Central memory CD8-positive, alpha-beta T cell (primary cell): Measurements from ENCODE around the gene BID.

ENCODE experiments used
- ATAC-seq: fragments of 150-1000 bp; cut with Tn5 transposase; replicated peaks from 2 replicates; pipeline ENCODE4 v1.10.0; 2022; ENCODE audit warnings: mild to moderate bottlenecking, moderate FRiP score, moderate number of reproducible peaks; ENCODE audit not compliant: poor library complexity, severe bottlenecking; ENCODE audit errors: extremely low read depth
- DNase-seq, 2 donors: peaks; one replicate each; pipeline ENCODE4 v3.0.0; 2021; ENCODE audit warnings: low spot score in 2 of 2
- H3K27ac Mint-ChIP-seq: one replicate; pipeline ENCODE4 v1.8.0; 2022; ENCODE audit warnings: low read depth, mild to moderate bottlenecking, moderate library complexity, mixed read lengths
- H3K27me3 Mint-ChIP-seq: one replicate; pipeline ENCODE4 v1.8.0; 2022; ENCODE audit warnings: mixed read lengths
- H3K36me3 Mint-ChIP-seq: one replicate; pipeline ENCODE4 v1.8.0; 2022; ENCODE audit warnings: mild to moderate bottlenecking, moderate library complexity, mixed read lengths; ENCODE audit not compliant: insufficient read depth
- H3K4me1 Mint-ChIP-seq: one replicate; pipeline ENCODE4 v1.8.0; 2022; ENCODE audit warnings: mixed read lengths
- H3K4me3 Mint-ChIP-seq: one replicate; pipeline ENCODE4 v1.8.0; 2022; ENCODE audit warnings: mild to moderate bottlenecking, moderate library complexity, mixed read lengths
- H3K9me3 Mint-ChIP-seq: one replicate; pipeline ENCODE4 v1.8.0; 2022; ENCODE audit warnings: mixed read lengths

BID gene

DNA sequence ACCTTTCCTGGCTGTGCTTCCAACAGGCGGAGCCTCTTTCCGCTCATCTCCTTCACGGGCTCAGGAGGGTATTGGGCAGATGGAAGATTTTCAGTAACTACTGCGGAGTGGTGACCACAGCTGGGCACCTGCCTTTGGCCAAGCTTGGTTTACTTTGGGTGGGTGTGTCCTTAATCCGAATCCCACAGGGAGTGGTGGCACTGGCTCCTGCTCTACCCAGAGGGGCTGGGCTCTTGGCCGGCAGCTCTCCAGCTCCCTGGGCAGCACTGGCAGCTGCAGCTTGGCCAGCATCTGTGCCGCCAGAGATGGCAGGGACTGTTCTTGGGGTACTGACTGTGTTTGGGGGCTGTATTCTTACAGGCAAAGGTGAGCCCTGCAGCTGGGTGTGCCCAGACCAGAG is 29.8 kb downstream of the BID start:
- Mint-ChIP-seq H3K4me1 (peaks cover 14% of the 10 kb centered on the region), H3K9me3 (no peaks in the 10 kb centered on the region), H3K27ac (no peak overlapping the region), H3K36me3 (peaks cover 11% of the 10 kb centered on the region), H3K4me3 (no peak overlapping the region), H3K27me3 (no peaks in the 10 kb centered on the region)
- no peak for DNase-seq
- ATAC-seq: no peak

DNA sequence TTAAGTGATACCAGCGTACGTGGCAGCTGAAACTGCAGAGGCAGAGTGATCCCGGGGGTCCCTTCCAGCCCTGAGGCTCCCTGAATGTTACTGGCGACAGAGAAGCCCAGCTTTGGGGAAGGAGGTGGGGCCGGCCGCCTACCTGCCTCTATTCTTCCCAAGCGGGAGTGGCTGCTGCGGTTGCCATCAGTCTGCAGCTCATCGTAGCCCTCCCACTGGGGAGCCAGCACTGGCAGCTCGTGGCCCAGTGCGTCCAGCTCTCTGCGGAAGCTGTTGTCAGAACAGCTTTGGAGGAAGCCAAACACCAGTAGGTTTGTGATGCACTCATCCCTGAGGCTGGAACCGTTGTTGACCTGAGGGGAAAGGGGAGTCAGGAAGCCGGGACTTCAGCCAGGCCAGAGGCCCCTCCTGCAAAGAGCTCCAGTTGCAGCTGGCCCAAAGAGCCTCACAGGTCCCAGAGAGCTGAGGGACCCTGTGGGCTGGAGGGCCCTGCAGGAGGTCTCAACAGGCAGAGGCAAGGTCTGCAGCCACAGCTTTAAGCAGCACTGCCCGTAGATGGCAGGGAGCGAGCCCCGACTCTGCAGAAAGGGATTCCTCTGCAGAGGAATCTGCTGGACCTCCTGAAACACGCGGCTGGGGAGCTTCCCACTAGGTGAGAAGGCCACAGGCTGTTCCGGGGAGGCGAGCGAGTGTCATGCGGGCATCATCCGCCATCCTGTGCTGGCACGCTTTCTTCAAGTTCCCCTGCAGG is 30.4 kb downstream of the BID start:
- ATAC-seq (no peak), DNase-seq (no peak)
- Mint-ChIP-seq H3K4me3 (no peak overlapping the region), H3K27ac (no peak overlapping the region), H3K9me3 (no peaks in the 10 kb centered on the region), H3K4me1 (peaks cover 14% of the 10 kb centered on the region), H3K36me3 (peaks cover 13% of the 10 kb centered on the region), H3K27me3 (no peaks in the 10 kb centered on the region)

DNA sequence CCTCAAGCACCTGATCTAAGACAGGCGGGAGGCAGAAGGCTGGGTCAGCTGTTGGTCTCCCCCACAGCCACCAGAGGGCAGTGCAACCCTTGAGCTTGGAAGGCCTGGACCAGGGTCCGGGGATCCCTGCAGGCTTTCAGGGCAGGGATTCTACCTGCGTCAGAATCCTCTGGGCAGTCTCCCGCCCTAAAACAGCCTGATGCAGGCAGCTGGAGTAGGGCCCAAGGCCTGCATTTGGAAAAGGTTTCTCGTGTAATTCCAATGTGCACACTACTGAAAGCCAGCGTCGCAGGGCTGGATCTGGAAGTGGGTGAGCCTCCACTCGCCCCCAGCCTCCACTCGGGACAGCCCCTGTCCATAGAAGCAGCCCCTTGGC is 31.8 kb downstream of the BID start:
- peak; percentile 58 for ATAC-seq
- H3K4me1 Mint-ChIP-seq: peaks cover 14% of the 10 kb centered on the region
- H3K9me3 Mint-ChIP-seq: no peaks in the 10 kb centered on the region
- peak; percentile 50 to 54 for DNase-seq
- H3K4me3 Mint-ChIP-seq: no peak overlapping the region
- H3K27me3 Mint-ChIP-seq: no peaks in the 10 kb centered on the region
- H3K36me3 Mint-ChIP-seq: peaks cover 19% of the 10 kb centered on the region
- H3K27ac Mint-ChIP-seq: peak overlapping the region; percentile 88

DNA sequence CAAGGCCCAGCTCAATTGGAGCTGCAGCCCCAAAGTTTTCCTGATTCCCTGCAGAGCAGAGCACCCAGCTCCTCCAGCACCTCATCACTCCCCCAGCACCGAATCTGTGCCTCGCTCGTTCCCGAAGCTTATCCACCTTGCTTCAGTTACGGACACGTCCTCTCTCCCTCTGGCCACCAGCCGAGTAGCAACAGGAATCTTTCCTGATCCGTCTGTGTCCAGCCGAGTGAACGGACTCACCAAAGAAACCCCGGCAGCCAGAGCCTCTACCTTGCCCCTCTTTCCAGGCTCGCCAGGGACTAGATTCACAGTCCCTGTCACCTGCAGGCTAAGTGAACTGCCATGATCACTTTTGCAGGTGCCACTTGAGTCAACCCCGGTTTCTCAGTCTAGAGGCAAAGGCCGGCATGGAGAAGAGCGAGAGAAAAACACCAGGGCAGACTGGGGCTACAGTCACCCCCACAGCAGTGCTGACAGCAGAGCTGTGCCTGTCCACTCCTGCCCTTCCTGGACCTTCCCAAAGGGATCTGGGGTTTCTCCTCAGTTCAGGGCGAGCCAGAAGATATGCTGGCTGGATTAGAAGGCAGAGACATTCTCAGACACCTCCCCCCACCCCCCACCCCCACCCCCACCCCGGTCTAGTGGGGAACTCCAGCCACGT is 32.3 kb downstream of the BID start:
- H3K36me3 Mint-ChIP-seq: peaks cover 21% of the 10 kb centered on the region
- peak overlapping the region; percentile 88 for H3K27ac Mint-ChIP-seq
- ATAC-seq: no peak
- H3K4me3 Mint-ChIP-seq: no peak overlapping the region
- H3K4me1 Mint-ChIP-seq: peaks cover 14% of the 10 kb centered on the region
- no peak for DNase-seq
- H3K9me3 Mint-ChIP-seq: no peaks in the 10 kb centered on the region
- H3K27me3 Mint-ChIP-seq: no peaks in the 10 kb centered on the region

DNA sequence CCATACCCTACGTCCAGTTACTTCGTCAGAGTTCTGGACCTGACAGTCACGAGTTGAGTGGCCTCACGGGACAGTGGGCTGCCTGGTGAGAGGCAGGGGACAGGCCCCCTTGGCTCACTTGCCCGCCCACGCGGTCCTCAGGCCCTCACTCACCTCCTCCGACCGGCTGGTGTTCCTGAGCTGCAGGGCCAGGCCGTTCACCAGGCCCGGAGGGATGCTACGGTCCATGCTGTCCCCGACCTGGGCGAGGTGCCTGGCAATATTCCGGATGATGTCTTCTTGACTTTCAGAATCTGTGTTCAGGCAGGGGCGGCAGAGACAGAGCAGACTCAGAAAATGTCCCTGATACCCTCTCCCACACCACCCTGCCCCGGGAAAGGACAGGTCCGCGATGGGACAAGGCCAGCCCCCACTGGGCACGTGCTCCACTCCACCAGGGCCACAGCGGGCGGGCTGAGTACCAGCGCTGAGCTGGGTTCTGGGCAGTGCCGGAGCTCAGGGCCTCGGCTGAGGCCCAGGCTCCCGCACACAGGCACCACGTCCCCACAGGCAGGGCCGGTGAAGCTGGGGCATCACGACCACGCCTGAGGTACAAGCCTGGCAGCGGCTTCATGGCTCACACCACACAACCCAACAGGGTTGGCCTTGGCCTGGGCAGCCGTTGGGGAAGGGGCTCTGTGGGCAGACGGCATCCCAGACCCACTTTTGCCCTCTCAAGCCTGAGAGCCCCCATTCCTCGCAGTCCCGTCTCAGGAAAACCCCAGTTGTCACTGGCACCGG is 34.9 kb downstream of the BID start:
- H3K9me3 Mint-ChIP-seq: no peaks in the 10 kb centered on the region
- peak overlapping the region; percentile 11 for H3K27ac Mint-ChIP-seq
- no peaks in the 10 kb centered on the region for H3K27me3 Mint-ChIP-seq
- DNase-seq (no peak), ATAC-seq (no peak)
- H3K4me3 Mint-ChIP-seq: no peak overlapping the region
- H3K36me3 Mint-ChIP-seq: peaks cover 25% of the 10 kb centered on the region
- H3K4me1 Mint-ChIP-seq: peaks cover 5% of the 10 kb centered on the region

DNA sequence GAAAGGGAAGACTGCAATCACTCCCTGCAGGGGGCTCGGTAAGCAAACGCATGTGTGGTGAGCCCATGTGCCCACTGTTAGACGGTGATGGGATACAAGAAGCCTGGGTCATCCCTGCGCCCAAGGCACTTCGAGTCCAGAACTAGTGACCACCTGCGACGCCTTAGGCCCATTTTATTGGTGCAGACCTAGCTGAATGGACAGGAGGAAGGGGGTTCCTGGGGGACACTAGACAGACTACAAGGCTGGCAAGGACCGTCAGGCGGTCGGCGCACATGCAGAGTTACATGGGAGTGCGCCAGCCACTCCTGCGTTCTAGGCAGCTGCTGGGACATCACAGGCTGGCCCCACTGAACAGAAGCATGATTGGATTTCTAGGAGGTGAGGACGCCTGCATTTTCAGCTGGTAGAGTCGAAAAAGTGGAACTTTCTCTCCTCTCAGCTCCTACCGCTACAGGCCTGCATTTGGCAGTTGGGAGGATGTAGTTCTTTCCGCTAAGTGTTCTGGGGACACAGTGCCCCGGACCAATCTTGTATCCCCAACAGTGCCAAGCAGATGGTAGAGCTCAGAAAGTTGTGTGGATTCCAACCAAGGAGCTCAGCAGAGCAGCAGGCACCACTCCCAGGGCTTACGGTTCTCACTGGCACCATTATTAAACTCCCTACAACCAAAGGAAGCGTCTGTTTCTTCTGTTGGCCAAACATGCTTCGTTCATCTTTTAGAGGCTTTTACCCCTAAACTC is 35.7 kb downstream of the BID start:
- H3K27ac Mint-ChIP-seq: peak overlapping the region; percentile 19
- ATAC-seq (no peak), DNase-seq (no peak)
- H3K4me1 Mint-ChIP-seq: peaks cover 4% of the 10 kb centered on the region
- no peaks in the 10 kb centered on the region for H3K9me3 Mint-ChIP-seq
- H3K4me3 Mint-ChIP-seq: no peak overlapping the region
- peaks cover 25% of the 10 kb centered on the region for H3K36me3 Mint-ChIP-seq
- no peaks in the 10 kb centered on the region for H3K27me3 Mint-ChIP-seq

DNA sequence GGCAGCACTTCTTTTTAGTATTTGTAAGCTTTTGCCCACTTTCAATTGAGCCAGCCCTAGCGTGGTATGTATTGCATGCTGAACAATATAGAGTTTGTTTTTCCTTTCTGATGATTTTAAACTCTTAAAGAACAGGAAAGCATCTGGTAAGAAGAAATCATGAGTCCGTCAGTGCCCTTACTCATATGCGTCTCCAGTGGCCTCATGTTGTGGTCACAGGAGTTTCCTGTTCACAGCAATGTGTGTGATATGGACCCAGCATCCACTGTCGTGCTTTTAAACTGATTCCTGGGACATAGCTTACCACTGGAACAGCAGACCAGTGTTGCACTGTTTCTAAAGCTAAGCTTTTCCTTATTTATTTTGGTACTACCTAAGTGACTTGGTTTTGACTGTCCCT is 40.1 kb downstream of the BID start:
- Mint-ChIP-seq H3K27ac (peak overlapping the region; percentile 57), H3K27me3 (no peaks in the 10 kb centered on the region), H3K9me3 (no peaks in the 10 kb centered on the region), H3K4me3 (no peak overlapping the region), H3K4me1 (no peaks in the 10 kb centered on the region), H3K36me3 (peaks cover 23% of the 10 kb centered on the region)
- DNase-seq (no peak), ATAC-seq (peak; percentile 32)

DNA sequence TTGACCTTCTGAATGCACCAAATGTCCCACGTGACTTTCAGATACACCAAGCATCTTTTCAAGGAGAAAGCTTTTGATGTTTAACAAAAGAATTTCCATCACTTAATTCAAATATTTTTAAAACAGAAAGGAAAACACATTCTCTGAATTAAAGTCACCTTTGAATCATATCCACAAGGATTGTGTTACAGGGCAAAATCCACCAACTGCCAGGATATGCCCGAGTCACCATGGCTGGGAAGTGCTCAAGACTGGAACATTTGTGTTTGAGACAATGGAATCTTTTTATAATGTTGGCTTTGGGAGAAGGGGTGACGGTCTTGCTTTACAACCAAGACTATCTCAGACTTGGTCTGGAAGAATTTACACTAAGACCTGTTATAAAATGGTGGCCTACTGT is 40.8 kb downstream of the BID start:
- ATAC-seq (no peak), DNase-seq (no peak)
- Mint-ChIP-seq H3K36me3 (peaks cover 22% of the 10 kb centered on the region), H3K9me3 (no peaks in the 10 kb centered on the region), H3K27ac (peak overlapping the region; percentile 39), H3K4me1 (no peaks in the 10 kb centered on the region), H3K27me3 (no peaks in the 10 kb centered on the region), H3K4me3 (no peak overlapping the region)

DNA sequence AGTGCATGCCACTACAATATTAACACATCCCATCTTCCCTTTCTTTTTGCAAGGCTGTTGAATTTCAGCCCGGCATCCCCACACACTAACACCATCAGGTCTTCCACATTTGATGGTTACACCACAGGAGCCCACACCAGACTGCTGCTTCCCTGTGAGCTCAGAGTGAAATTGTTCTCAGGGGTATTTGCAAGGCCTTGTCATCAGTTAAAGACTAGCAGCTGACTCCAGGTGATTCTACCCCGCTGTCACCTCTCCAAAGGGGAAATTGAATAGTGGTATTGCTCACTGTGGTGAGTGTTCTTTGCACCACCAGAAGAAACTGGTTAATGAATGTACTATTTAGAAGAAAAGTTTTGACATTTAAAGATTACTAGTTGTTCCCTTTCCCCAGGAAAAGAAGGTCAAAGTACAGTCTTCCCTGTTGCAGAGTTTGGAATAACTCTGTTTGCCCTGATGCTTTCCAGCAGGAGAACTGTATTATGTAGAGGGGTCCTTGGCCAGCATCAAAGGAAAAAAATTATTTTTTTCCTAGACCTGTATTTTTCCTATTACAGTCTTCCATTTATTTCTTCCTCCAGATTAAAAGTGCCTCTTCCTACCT is 41.9 kb downstream of the BID start:
- ATAC-seq: no peak
- Mint-ChIP-seq H3K27me3 (no peaks in the 10 kb centered on the region), H3K4me1 (peaks cover under 1% of the 10 kb centered on the region), H3K27ac (no peak overlapping the region), H3K9me3 (no peaks in the 10 kb centered on the region), H3K4me3 (no peak overlapping the region), H3K36me3 (peaks cover 13% of the 10 kb centered on the region)
- DNase-seq: no peak

DNA sequence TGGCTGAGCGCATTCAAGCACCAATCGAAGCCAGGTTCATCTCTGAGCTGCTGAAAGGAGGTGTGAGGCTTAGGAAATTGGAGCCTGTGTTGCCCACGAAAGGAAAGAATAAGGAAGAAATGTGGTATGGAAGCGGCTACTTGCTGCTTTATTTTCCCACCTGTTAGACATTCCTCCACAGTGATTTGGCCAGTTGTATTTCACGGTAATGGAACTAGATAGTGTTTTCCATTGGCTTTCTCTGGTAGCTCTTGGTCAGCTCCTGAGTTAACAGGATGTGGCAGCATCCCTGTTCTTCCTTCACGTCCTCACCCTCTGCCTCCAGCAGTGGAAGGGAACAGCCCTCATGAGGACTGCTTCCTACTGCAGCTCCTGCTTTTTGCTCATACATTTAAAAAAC is 44.7 kb downstream of the BID start:
- Mint-ChIP-seq H3K4me1 (peaks cover 11% of the 10 kb centered on the region), H3K36me3 (peaks cover 9% of the 10 kb centered on the region), H3K27ac (peak overlapping the region; percentile 12), H3K4me3 (no peak overlapping the region), H3K9me3 (no peaks in the 10 kb centered on the region), H3K27me3 (no peaks in the 10 kb centered on the region)
- DNase-seq: no peak
- ATAC-seq: no peak

DNA sequence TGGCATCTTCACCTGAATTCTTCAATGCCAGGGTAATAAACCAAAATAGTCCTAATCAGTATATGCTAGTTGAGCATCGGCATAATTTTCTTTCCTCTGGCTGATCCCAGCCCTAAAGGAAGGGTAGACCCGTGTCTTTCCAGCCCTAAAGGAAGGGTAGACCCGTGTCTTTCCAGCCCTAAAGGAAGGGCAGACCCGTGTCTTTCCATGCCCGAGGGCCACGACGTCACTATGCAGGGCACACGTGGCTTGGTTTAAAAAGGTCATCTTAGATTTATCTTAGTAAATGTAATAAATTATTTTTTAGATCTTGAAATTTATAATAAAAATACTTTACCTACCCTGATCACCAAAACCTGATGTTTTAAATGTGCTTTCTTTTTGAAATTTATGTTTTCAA is 45.5 kb downstream of the BID start:
- ATAC-seq (no peak), DNase-seq (no peak)
- Mint-ChIP-seq H3K36me3 (peaks cover 9% of the 10 kb centered on the region), H3K27me3 (no peaks in the 10 kb centered on the region), H3K4me1 (peaks cover 11% of the 10 kb centered on the region), H3K27ac (no peak overlapping the region), H3K4me3 (no peak overlapping the region), H3K9me3 (no peaks in the 10 kb centered on the region)
